ENCODE data around the gene CFD. TPM values are rescaled to one million over a fixed set of nuclear protein-coding genes. Genes with fewer than 3 reads are reported as not detected.
"Not testable (repeated sequence)": the region's sequence is repeated elsewhere in the genome, so short reads cannot be mapped to it uniquely, and the experiment has no call there.

Gene CFD
- polyA plus RNA-seq, 4 donors = 2.3 to 12.9 (median 3.6) TPM

DNA sequence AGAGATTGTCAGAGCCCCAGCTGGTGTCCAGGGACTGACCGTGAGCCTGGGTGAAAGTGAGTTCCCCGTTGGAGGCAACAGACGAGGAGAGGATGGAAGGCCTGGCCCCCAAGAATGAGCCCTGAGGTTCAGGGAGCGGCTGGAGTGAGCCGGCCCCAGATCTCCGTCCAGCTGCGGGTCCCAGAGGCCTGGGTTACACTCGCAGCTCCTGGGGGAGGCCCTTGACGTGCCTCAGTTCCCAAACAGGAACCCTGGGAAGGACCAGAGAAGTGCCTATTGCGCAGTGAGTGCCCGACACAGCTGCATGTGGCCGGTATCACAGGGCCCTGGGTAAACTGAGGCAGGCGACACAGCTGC lies 8.5 kb upstream of the CFD start:
- DNase-seq (ENCODE audit: low read depth in 4 of 4, low spot score in 3 of 4) = no peak

GRCh38 chr19:852136-853013 lies 7.1 kb upstream of the CFD start, which contains the start of gene ELANE:
Gene ELANE, plus strand, starts transcription at chr19:852303. Its CDS starts 26 bp downstream, at chr19:852329.
- no peak for DNase-seq (ENCODE audit: low read depth in 4 of 4, low spot score in 3 of 4)

DNA sequence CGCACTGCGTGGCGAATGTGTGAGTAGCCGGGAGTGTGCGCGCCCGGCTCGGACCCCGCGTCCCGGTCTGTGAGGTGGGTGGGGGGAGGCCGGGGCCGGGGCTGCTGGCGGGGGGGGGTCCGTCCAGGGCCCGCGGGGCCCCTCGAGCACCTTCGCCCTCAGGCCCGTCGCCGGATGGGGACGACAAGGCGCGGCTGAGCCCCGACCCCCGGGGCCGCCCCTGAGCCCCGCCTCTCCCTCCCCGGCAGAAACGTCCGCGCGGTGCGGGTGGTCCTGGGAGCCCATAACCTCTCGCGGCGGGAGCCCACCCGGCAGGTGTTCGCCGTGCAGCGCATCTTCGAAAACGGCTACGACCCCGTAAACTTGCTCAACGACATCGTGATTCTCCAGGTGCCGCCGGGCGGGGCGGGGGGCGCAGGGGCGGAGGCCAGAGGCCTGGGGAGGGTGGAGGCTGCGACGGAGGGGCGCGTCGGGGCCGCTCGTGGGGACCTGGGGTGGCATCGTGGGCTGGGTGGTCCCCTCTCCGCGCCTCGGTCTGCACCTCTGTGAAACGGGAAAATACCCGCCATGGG lies 6.4 kb upstream of the CFD start:
- DNase-seq (ENCODE audit: low read depth in 4 of 4, low spot score in 3 of 4) = no peak

DNA sequence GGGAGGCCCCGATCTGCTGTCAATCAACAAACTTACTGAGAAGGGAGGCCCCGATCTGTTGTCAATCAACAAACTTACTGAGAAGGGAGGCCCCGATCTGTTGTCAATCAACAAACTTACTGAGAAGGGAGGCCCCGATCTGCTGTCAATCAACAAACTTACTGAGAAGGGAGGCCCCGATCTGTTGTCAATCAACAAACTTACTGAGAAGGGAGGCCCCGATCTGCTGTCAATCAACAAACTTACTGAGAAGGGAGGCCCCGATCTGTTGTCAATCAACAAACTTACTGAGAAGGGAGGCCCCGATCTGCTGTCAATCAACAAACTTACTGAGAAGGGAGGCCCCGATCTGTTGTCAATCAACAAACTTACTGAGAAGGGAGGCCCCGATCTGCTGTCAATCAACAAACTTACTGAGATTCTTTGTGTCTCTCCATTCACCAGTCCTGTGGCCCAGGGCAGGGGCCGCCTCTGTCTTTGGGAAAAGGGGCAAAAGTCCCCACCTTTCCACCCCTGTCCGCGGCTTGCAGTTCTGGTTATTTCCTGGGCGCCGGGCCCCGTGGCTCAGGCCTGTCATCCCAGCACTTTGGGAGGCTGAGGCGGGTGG lies 5.7 kb upstream of the CFD start:
- DNase-seq (ENCODE audit: low read depth in 4 of 4, low spot score in 3 of 4) = not testable (repeated sequence)

DNA sequence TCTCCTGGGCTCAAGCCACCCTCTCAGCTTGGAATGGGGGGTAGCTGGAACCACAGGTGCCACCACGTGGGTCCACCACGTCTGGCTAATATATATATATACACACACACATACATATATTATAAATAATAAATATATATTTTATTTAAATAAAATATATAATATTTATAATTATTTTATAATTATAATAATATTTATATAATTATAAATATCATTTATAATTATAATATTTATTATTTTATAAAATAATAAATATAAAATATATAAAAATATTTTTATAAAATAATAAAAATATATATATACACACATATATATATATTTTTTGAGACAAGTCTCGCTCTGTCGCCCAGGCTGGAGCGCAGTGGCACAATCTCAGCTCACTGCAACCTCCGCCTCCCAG lies 4.9 kb upstream of the CFD start:
- no peak for DNase-seq (ENCODE audit: low read depth in 4 of 4, low spot score in 3 of 4)

- no peak for DNase-seq (ENCODE audit: low read depth in 4 of 4, low spot score in 3 of 4)
Measured at GRCh38 chr19:855142-855541, 4.3 kb upstream of the CFD start.

- no peak for DNase-seq (ENCODE audit: low read depth in 4 of 4, low spot score in 3 of 4)
Measured at GRCh38 chr19:855566-856120, 3.8 kb upstream of the CFD start.

DNA sequence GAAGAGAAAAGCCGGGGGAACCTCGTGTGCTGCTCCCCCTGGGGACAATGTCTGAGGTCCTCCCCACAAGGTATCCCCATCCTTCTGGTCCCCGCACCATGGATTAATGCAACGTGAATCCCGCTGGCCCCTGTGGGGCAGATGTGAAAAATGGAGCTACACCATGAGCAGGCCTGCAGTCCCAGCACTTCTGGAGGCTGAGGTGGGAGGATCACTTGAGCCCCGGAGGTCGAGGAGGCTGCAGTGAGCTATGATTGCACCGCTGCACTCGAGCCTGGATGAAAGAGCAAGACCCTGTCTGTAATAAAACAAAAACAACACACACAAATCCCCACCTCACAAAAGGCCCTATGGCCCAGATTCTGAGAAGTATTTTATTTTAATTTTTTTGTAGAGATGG lies 1.2 kb upstream of the CFD start:
- no peak for DNase-seq (ENCODE audit: low read depth in 4 of 4, low spot score in 3 of 4)

- DNase-seq (ENCODE audit: low read depth in 4 of 4, low spot score in 3 of 4) = no peak
Measured at GRCh38 chr19:861141-861755, 1.8 kb downstream of the CFD start.

DNA sequence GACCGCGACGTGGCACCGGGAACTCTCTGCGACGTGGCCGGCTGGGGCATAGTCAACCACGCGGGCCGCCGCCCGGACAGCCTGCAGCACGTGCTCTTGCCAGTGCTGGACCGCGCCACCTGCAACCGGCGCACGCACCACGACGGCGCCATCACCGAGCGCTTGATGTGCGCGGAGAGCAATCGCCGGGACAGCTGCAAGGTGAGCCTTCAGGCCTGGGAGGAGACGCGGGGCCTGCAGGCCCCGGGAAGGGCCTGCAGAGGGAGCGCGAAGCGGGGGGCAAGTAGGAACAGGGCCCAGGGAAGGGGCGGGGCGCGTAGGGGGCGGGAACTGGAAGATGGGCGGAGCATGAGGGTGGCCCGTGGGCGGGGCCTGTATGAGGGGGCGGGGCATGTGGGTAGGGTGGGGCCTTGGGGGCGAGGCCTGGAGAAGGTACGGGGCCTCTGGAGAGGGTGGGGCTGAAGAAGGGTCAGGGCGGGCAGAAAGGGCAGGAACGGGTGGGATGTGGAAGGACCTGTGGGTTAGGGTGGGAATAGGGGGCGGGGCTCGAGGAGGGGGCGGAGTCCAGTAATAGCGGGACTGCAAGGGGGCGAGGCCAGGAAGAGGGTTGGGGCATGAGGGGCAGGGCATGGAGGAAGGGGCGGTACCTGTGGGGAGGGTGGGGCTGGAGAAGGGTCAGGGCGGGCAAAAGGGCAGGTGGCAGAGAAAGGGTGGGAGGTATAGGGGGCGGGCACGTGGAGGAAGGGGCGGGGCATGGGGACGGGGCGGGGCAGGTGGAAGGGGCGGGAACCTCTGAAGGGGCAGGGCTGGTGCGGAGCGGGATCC lies 2.5 kb downstream of the CFD start:
- DNase-seq (ENCODE audit: low read depth in 4 of 4, low spot score in 3 of 4) = no peak

GRCh38 chr19:862581-863314 lies 3.3 kb downstream of the CFD start:
- DNase-seq (ENCODE audit: low read depth in 4 of 4, low spot score in 3 of 4) = no peak

- no peak for DNase-seq (ENCODE audit: low read depth in 4 of 4, low spot score in 3 of 4)
Measured at GRCh38 chr19:863315-863620, 3.8 kb downstream of the CFD start.

DNA sequence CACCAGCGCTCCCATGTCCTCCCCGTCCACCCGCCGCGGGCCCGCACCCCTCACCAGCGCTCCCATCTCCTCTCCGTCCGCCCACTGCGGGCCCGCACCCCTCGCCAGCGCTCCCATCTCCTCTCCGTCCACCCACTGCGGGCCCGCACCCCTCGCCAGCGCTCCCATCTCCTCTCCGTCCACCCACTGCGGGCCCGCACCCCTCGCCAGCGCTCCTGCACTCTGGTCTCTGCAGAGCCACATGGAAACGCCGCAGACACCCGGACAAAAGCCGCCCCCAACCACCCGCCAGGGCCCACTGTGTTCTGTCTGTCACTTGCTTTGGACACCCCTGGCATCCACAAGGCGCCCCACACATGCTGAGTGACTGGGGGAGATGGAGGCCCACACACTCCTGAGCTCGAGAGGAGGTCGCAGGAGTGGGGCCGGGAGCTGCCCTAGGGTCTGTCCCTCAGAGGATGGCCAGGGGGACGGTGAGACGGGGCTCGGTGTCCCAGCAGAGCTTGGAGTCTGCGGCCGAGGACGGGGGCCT lies 7.4 kb downstream of the CFD start:
- no peak for DNase-seq (ENCODE audit: low read depth in 4 of 4, low spot score in 3 of 4)

GRCh38 chr19:867301-867793 lies 7.9 kb downstream of the CFD start:
- no peak for DNase-seq (ENCODE audit: low read depth in 4 of 4, low spot score in 3 of 4)

DNA sequence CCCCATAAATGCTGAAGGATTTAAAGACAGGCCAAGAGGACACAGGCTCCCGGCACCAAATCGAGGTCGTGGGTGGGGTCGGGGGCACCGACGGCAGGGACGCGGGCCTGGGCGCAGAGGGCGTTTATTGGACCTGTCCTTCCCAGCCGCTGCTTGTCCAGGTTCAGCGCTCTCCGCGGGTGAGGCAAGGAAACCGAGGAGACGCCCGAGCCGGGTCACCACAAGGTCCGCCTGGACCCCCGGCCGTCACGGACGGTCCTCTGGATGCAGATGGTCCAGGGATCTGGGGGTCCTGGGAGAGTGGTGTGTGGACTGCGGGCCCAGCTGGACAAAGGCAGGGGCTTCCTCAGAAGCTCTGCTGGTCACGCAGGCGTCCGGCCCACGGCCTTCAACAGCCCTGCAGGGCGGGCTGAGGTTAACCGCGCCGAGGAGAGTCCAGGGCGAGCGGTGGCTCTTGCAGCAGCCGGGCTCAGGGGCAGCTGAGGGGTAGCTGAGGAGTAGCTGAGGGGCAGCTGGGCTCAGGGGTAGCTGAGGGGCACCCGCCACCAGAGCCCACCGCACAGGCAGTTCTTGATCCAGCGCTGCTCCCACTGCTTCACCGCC lies 8.5 kb downstream of the CFD start:
- no peak for DNase-seq (ENCODE audit: low read depth in 4 of 4, low spot score in 3 of 4)

DNA sequence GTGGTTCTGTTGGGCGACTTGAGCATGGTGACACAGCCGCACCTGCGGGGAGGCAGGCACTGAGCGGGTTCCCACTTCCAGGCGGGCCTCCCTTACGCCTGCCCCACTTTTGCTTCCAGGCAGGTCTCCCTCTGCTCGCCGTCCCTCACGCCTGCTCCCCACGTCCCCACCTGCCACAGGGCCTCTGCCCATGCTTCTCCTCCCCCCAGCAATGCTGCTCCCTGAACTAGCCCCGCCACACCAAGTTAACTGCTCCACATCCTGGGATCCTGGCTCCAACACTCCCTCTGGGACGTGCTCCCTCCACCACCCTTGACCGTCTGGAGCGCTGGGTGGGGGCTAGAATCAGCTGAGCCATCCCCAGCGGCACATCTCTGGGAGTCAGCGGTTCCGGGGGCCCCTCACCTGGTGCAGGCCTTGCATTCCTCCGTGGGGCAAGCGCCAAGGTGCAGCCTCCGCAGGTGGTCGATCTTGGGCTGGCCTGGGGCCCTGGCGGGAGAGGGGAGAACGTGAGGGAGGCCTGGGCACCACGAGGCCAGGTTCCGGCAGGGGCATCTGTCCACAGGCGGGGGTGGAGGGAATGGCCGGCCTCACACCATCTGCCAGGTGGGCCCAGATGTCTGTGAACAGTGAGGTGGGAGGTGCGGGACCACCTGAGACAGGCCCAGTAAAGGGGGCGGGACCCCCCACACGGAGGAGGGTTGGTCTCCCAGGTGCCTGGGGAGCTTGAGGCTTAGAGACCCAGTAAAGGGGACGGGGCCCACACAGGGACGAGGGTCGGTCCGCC lies 9.2 kb downstream of the CFD start:
- no peak for DNase-seq (ENCODE audit: low read depth in 4 of 4, low spot score in 3 of 4)

DNA sequence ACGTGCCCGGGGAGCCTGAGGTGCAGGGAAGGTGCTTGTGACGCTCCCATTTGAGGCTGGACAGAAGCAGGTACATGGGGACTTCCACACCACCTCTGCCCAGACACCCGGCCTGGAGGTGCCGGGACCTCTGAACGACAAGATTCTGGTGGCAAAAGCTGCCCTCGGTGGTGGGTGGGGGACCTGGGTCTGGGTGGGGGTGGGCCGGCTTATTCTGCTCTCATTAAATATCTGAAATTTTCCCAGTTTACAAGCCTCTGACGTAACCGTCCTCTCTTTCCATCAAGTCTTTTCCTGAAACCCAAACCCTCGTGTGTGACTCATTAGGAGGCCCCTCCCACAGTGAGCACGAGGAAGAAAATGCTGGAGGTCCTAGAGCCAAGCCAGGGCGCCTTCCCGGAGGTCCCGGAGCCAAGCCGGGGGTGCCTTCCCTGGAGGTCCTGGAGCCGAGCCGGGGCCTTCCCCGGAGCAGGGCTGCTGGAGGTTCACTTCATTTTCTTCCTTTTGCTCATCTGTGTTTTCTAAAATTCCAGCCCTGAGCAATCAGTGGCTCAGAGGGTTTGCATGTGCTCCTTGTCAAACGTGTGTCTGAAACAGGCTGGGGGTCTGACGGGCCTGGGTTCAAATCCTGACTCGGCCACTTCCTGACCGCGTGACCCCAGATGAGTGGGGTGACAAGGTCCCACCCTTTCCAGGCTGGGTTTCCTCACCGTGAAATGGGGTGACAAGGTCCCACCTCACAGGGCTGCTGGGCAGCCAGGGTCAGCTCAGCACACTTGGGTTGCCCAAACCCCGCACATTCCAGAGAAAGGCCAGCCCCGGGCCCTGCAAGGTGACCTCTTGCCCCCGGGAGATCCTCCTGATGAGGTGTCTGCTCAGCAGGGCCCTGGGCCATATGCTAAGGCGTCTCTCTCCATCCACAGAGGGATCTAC lies 10.0 kb downstream of the CFD start:
- DNase-seq (ENCODE audit: low read depth in 4 of 4, low spot score in 3 of 4) = no peak
